IMR-90 (cell line): ENCODE measurements around the gene EHD4. TPM values are rescaled to one million over a fixed set of nuclear protein-coding genes. Genes with fewer than 3 reads are reported as not detected.

Experiments
- ATAC-seq: fragments of 200-7000 bp; cut with Tn5 transposase; 2 replicates; pipeline ENCODE4 v1.9.1; 2020; ENCODE audit warnings: low read depth, mild to moderate bottlenecking, moderate library complexity
- BruUV-seq: library from RNA; stranded (reverse); fragments of 400-500 nt; replicated peaks from 2 replicates; lab custom pipeline; 2021; lab: Mats Ljungman, UMichigan
- CTCF ChIA-PET: fragments of 300-600 bp; formaldehyde crosslinking; extraction: SDS; loops from one replicate; lab custom pipeline; 2021; ENCODE audit warnings: antibody characterized with exemption; lab: Yijun Ruan, JAX
- POLR2A ChIA-PET: fragments of 300-600 bp; sonication (Branson Sonifier 250); formaldehyde crosslinking; loops from one replicate; lab custom pipeline; 2022; ENCODE audit warnings: antibody characterized with exemption; ENCODE audit not compliant: unreplicated experiment; lab: Charles Lee
- DNase-seq: peaks from one replicate; pipeline ENCODE4 v3.0.0; 2013
- H2AFZ ChIP-seq: replicated peaks from 2 replicates; pipeline ENCODE3; 2013; ENCODE audit warnings: low read length, mild to moderate bottlenecking; ENCODE audit not compliant: poor library complexity
- H2AK5ac ChIP-seq: 2 replicates; pipeline ENCODE4 v1.6.1; 2013; ENCODE audit warnings: low read depth, low read length, inconsistent platforms
- H2AK9ac ChIP-seq: replicated peaks from 2 replicates; pipeline ENCODE3; 2013; ENCODE audit warnings: mild to moderate bottlenecking, low read depth, low read length, moderate library complexity; ENCODE audit not compliant: poor library complexity
- H2BK120ac ChIP-seq: 2 replicates; pipeline ENCODE4 v1.6.1; 2013; ENCODE audit warnings: low read depth, low read length, inconsistent platforms
- H2BK15ac ChIP-seq: 3 replicates; pipeline ENCODE4 v1.6.1; 2013; ENCODE audit warnings: low read depth, low read length, inconsistent platforms
- H2BK20ac ChIP-seq: 2 replicates; pipeline ENCODE4 v1.6.1; 2013; ENCODE audit warnings: low read depth, mild to moderate bottlenecking, inconsistent platforms, low read length, moderate library complexity
- H2BK5ac ChIP-seq: 2 replicates; pipeline ENCODE4 v1.6.1; 2013; ENCODE audit warnings: mild to moderate bottlenecking, low read depth, low read length, inconsistent platforms; ENCODE audit not compliant: poor library complexity, severe bottlenecking
- H3K14ac ChIP-seq: replicated peaks from 2 replicates; pipeline ENCODE4 v1.6.1; 2013; ENCODE audit warnings: low read depth, low read length, inconsistent platforms
- H3K18ac ChIP-seq: 2 replicates; pipeline ENCODE4 v1.6.1; 2013; ENCODE audit warnings: low read depth, low read length, control low read depth
- H3K23ac ChIP-seq: 2 replicates; pipeline ENCODE4 v1.6.1; 2013; ENCODE audit warnings: low read depth, low read length, inconsistent platforms
- H3K27ac ChIP-seq: 2 replicates; pipeline ENCODE4 v1.5.1; 2013; ENCODE audit warnings: mild to moderate bottlenecking, control low read depth, low read length; ENCODE audit not compliant: insufficient read depth
- H3K27me3 ChIP-seq: 2 replicates; pipeline ENCODE4 v1.6.1; 2013; ENCODE audit warnings: low read length; ENCODE audit not compliant: control insufficient read depth, insufficient read depth
- H3K36me3 ChIP-seq: 2 replicates; pipeline ENCODE4 v1.6.1; 2013; ENCODE audit warnings: low read length, mixed read lengths; ENCODE audit not compliant: control insufficient read depth, insufficient read depth
- H3K4ac ChIP-seq: 2 replicates; pipeline ENCODE4 v1.6.1; 2013; ENCODE audit warnings: low read depth, low read length, inconsistent platforms
- H3K4me1 ChIP-seq: 2 replicates; pipeline ENCODE4 v1.6.1; 2013; ENCODE audit warnings: low read length, mixed read lengths; ENCODE audit not compliant: control insufficient read depth, insufficient read depth
- H3K4me2 ChIP-seq: 2 replicates; pipeline ENCODE4 v1.6.1; 2013; ENCODE audit warnings: low read depth, mild to moderate bottlenecking, control low read depth, low read length, moderate library complexity
- H3K4me3 ChIP-seq: 2 replicates; pipeline ENCODE4 v1.5.1; 2013; ENCODE audit warnings: low read depth, mild to moderate bottlenecking, control low read depth, low read length, moderate library complexity; ENCODE audit not compliant: insufficient read depth
- H3K56ac ChIP-seq: 2 replicates; pipeline ENCODE4 v1.6.1; 2013; ENCODE audit warnings: low read length, inconsistent platforms; ENCODE audit not compliant: insufficient read depth; ENCODE audit errors: extremely low read depth
- H3K79me1 ChIP-seq, 2 experiments: 2 replicates each; pipeline ENCODE4 v1.6.1; 2013; ENCODE audit warnings: low read length in 2 of 2, inconsistent platforms in 1 of 2, low read depth in 1 of 2
- H3K9ac ChIP-seq: 2 replicates; pipeline ENCODE4 v1.6.1; 2013; ENCODE audit warnings: low read depth, low read length, control low read depth
- H3K9me1 ChIP-seq: 2 replicates; pipeline ENCODE4 v1.6.1; 2013; ENCODE audit warnings: low read length, inconsistent platforms; ENCODE audit not compliant: insufficient read depth
- H3K9me3 ChIP-seq: 2 replicates; pipeline ENCODE4 v1.6.1; 2013; ENCODE audit warnings: low read length; ENCODE audit not compliant: control insufficient read depth, insufficient read depth
- H4K20me1 ChIP-seq: 2 replicates; pipeline ENCODE4 v1.6.1; 2013; ENCODE audit warnings: low read length, inconsistent platforms; ENCODE audit not compliant: insufficient read depth
- H4K5ac ChIP-seq: 2 replicates; pipeline ENCODE4 v1.6.1; 2013; ENCODE audit warnings: mild to moderate bottlenecking, low read depth, low read length, control low read depth
- H4K8ac ChIP-seq, 2 experiments: 2 replicates each; pipeline ENCODE4 v1.6.1; 2013; ENCODE audit warnings: low read depth in 2 of 2, low read length in 2 of 2, control low read depth in 1 of 2, inconsistent platforms in 1 of 2
- H4K91ac ChIP-seq: 2 replicates; pipeline ENCODE4 v1.6.1; 2013; ENCODE audit warnings: low read depth, low read length, inconsistent platforms; ENCODE audit not compliant: insufficient read depth
- BHLHE40 ChIP-seq: fragments of 150-350 bp; IDR thresholded peaks from 2 replicates; pipeline ENCODE4 v1.6.1; 2016; ENCODE audit warnings: mild to moderate bottlenecking, low read depth, low read length
- CEBPB ChIP-seq: IDR thresholded peaks from 2 replicates; pipeline ENCODE4 v1.6.1; 2012; ENCODE audit warnings: low read depth, low read length, improper control_type of control experiment
- MAFK ChIP-seq: IDR thresholded peaks from 2 replicates; pipeline ENCODE4 v1.6.1; 2012; ENCODE audit warnings: low read depth, low read length, improper control_type of control experiment
- MAZ ChIP-seq: IDR thresholded peaks from 2 replicates; pipeline ENCODE4 v1.6.1; 2012; ENCODE audit warnings: low read depth, mild to moderate bottlenecking, low read length, improper control_type of control experiment, moderate library complexity, borderline replicate concordance
- MXI1 ChIP-seq: IDR thresholded peaks from 2 replicates; pipeline ENCODE4 v1.6.1; 2012; ENCODE audit warnings: low read depth, mild to moderate bottlenecking, low read length, moderate library complexity, borderline replicate concordance
- POLR2A ChIP-seq: IDR thresholded peaks from 2 replicates; pipeline ENCODE4 v1.6.1; 2012; ENCODE audit warnings: mild to moderate bottlenecking, low read depth, low read length
- RAD21 ChIP-seq: IDR thresholded peaks from 2 replicates; pipeline ENCODE4 v1.6.1; 2012; ENCODE audit warnings: low read length, improper control_type of control experiment
- RCOR1 ChIP-seq: IDR thresholded peaks from 2 replicates; pipeline ENCODE4 v1.6.1; 2012; ENCODE audit warnings: mild to moderate bottlenecking, low read length, improper control_type of control experiment; ENCODE audit not compliant: insufficient replicate concordance
- RFX5 ChIP-seq: IDR thresholded peaks from 2 replicates; pipeline ENCODE4 v1.8.0; 2012; ENCODE audit warnings: low read depth, mild to moderate bottlenecking, low read length, moderate library complexity
- WGBS, 2 experiments: methylation state at CpG; one replicate each; pipeline versions ENCODE4 v1.1.5 to v1.1.7; 2013; ENCODE audit warnings: missing lambda C conversion rate in 2 of 2; ENCODE audit not compliant: insufficient read length in 1 of 2; ENCODE audit errors: extremely low coverage in 2 of 2; 5-methylcytosine and 5-hydroxymethylcytosine counted together
- dilution Hi-C: fragments of 300-500 bp; cut with HindIII; formaldehyde crosslinking; loops from one replicate; pipeline ENCODE4 v1.14.3; 2018; ENCODE audit warnings: low sequenced_read_pairs; ENCODE audit not compliant: unreplicated experiment
- in situ Hi-C: fragments of 300-500 bp; cut with MboI; formaldehyde crosslinking; loops from 3 replicates; pipeline ENCODE4 v1.14.3; 2019; ENCODE audit warnings: low sequenced_read_pairs, inconsistent platforms, mixed read lengths
- intact Hi-C: fragments of 100-400 bp; cut with micrococcal nuclease; formaldehyde crosslinking; loops from 2 replicates; pipeline ENCODE4 v1.10.0; 2022
- polyA plus RNA-seq, 3 experiments: library from polyadenylated mRNA; depleted of rRNA; stranded (reverse); fragments of >200 nt; gene quantifications; 2 replicates each; pipeline ENCODE4 v1.2.3, GENCODE V29; 2012; ENCODE audit warnings: low replicate concordance in 1 of 3
- total RNA-seq: library from RNA; depleted of rRNA; stranded (reverse); fragments of >200 nt; gene quantifications from 2 replicates; pipeline ENCODE4 v1.2.3, GENCODE V29; 2012
- TF ChIP-seq, protein P1 (sequence below): fragments of 150-350 bp; IDR thresholded peaks from 2 replicates; pipeline ENCODE4 v1.6.1; 2016; ENCODE audit warnings: low read depth, mild to moderate bottlenecking, low read length, moderate library complexity, borderline replicate concordance

Gene EHD4
- total and polyA plus RNA-seq, 2 of the 4 experiments (the other 2 are of a cell fraction): 21.0 to 29.0 TPM

DNA sequence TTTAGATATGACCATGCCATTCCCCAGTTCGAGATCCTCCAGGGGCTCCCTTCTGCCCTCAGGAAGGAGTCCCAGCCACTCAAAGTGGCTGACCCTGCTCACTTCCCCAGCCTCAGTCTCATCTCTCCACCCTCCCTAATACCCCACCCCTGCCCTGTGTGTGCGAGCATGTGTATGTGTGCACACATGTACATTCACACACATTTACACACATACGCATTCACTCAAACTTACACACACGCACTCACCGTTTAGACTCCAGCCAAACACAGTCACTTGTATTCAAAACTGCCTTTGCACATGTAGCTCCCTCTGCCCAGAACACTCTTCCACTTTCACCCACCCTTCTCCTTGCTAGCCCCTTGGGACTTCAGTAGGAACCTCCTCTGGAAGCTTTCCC is 37.1 kb upstream of the EHD4 start:
- no peak overlapping the region for H3K4me2 ChIP-seq
- H2AK5ac ChIP-seq: no peak overlapping the region
- in situ Hi-C loops (no loop called here), dilution Hi-C loops (no loop called here), intact Hi-C loops (no loop called here)
- H4K8ac ChIP-seq: no peak overlapping the region
- H3K79me1 ChIP-seq: no peaks in the 10 kb centered on the region
- no peak overlapping the region for H4K5ac ChIP-seq
- H3K9ac ChIP-seq: no peak overlapping the region
- no peaks in the 10 kb centered on the region for H3K36me3 ChIP-seq
- H2BK15ac ChIP-seq: no peak overlapping the region
- no peaks in the 10 kb centered on the region for H3K9me1 ChIP-seq
- no peak overlapping the region for H2BK20ac ChIP-seq
- H3K14ac ChIP-seq: no peak overlapping the region
- H3K9me3 ChIP-seq: no peaks in the 10 kb centered on the region
- H2AFZ ChIP-seq: no peak overlapping the region
- no peak overlapping the region for H4K91ac ChIP-seq
- TF ChIP-seq, protein P1, sequence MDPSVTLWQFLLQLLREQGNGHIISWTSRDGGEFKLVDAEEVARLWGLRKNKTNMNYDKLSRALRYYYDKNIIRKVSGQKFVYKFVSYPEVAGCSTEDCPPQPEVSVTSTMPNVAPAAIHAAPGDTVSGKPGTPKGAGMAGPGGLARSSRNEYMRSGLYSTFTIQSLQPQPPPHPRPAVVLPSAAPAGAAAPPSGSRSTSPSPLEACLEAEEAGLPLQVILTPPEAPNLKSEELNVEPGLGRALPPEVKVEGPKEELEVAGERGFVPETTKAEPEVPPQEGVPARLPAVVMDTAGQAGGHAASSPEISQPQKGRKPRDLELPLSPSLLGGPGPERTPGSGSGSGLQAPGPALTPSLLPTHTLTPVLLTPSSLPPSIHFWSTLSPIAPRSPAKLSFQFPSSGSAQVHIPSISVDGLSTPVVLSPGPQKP: no peak
- TF ChIP-seq MXI1: no peak
- no peak for TF ChIP-seq MAFK
- no peak for TF ChIP-seq CEBPB
- TF ChIP-seq BHLHE40: no peak
- no peak for TF ChIP-seq RCOR1
- no peak for TF ChIP-seq MAZ
- TF ChIP-seq RAD21: no peak
- TF ChIP-seq RFX5: no peak
- no peak for TF ChIP-seq POLR2A
- ATAC-seq (no peak), DNase-seq (no peak)
- no peaks in the 10 kb centered on the region for H4K20me1 ChIP-seq
- WGBS, 2 experiments: 52% methylated on average over 3 of the region's 5 CpGs; no CpG with 5 or more reads in 1 of the 2 experiments
- peaks cover 80% of the 10 kb centered on the region for H3K27me3 ChIP-seq
- no peak overlapping the region for H3K4me3 ChIP-seq
- H3K27ac ChIP-seq: no peak overlapping the region
- POLR2A ChIA-PET: no interaction called here
- no peaks in the 10 kb centered on the region for H3K4me1 ChIP-seq
- H2BK120ac ChIP-seq: no peak overlapping the region
- H3K4ac ChIP-seq: no peak overlapping the region
- no peak overlapping the region for H2BK5ac ChIP-seq
- H3K18ac ChIP-seq: no peak overlapping the region
- H3K23ac ChIP-seq: no peak overlapping the region
- CTCF ChIA-PET: no interaction called here
- H2AK9ac ChIP-seq: no peak overlapping the region
- no peak overlapping the region for H3K56ac ChIP-seq
- no TSS peak for BruUV-seq
